Measurements from ENCODE around the gene TRAK2.

The TRAK2 gene

DNA sequence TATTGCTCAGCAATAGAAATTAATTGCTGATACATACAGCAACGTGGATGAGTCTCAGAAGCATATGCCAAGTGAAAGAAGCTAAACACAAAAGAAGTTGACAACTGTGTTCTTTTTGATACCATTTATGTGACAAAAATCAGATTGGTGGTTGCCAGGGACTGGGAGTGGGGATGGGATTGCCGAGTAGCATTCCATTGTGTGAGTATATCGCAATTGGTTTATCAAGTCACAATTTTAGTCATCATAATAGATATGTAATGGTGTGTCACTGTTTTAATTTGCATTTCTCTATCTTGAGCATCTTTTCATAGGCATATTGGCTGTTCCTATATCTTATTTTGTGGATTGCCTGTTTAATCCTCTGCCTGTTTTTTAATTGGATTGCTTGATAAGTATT lies 21.2 kb upstream of the TRAK2 start:
- Histone ChIP-seq H3K4me3 (ENCODE audit: low read depth, low read length) (no peak overlapping the region), H3K79me1 (ENCODE audit: low read length) (no peaks in the 10 kb centered on the region), H3K23ac (ENCODE audit: low read length) (no peak overlapping the region), H3K14ac (ENCODE audit: low read length) (no peak overlapping the region), H3K27ac (ENCODE audit: low read depth, low read length) (no peak overlapping the region), H2BK5ac (ENCODE audit: low read depth, low read length, poor library complexity) (no peak overlapping the region), H3K4me2 (ENCODE audit: low read length) (no peak overlapping the region), H3K9ac (ENCODE audit: low read length) (no peak overlapping the region), H2AFZ (ENCODE audit: insufficient read depth, low read length, poor library complexity) (no peak overlapping the region), H4K8ac (ENCODE audit: low read depth, low read length) (no peak overlapping the region), H3K4ac (ENCODE audit: low read depth, low read length) (no peak overlapping the region), H3K79me2 (ENCODE audit: control insufficient read depth, insufficient read depth, low read length, poor library complexity) (no peaks in the 10 kb centered on the region), H4K12ac (ENCODE audit: low read depth, low read length) (no peak overlapping the region), H3K4me1 (ENCODE audit: control insufficient read depth in 1 of 2, insufficient read depth in 2 of 2, low read length in 2 of 2) (no peaks in the 10 kb centered on the region), H3K27me3 (ENCODE audit: insufficient read depth, low read length) (no peaks in the 10 kb centered on the region), H2BK120ac (ENCODE audit: insufficient read depth, low read length, poor library complexity) (no peak overlapping the region), H2BK12ac (ENCODE audit: low read length) (no peak overlapping the region), H3K9me3 (ENCODE audit: insufficient read depth, low read depth, low read length) (no peaks in the 10 kb centered on the region), H3K36me3 (ENCODE audit: control insufficient read depth in 1 of 2, insufficient read depth in 2 of 2, low read length in 2 of 2) (peaks cover 2 to 3% of the 10 kb centered on the region in 2 experiments), H4K91ac (ENCODE audit: low read depth, low read length) (no peak overlapping the region), H3K18ac (ENCODE audit: low read length) (no peak overlapping the region), H2AK5ac (ENCODE audit: low read length) (no peak overlapping the region)
- DNase-seq, result no peak
- WGBS (ENCODE audit: extremely low coverage, insufficient coverage, insufficient read length), result no CpG with 5 or more reads among the region's 3 CpGs

DNA sequence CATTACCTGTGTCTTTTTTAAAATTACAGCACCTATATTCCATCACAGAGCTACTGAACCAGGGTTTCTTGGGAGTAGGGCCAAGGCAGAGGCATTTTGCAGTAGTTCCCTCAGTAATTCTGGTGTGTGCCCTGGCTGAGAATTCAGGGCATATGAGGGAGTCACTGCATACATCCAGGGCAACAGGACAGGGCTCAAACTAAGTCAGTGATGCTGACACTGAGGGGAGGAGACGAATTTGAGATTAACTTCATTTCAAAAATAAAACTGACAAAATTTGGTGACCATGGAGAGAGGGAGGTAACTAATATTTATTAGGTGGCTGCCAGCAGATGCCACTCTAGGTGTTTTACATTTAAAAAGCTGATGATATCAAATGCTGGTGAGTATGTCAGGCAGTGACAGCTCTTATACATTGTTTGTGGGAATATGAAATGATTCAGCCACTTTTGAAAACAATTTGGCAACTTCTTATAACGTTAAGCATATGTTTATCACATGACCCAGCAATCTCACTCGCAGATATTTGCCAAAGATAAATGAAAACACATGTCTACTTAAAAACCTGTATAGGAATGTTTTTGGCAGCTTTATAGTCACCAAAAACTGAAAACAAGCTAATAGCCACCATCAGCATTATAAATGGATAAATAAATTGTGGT lies 20.6 kb upstream of the TRAK2 start:
- no peak overlapping the region for H3K27ac ChIP-seq (ENCODE audit: low read depth, low read length)
- no peak overlapping the region for H3K9ac ChIP-seq (ENCODE audit: low read length)
- DNase-seq, result no peak
- no peak overlapping the region for H3K23ac ChIP-seq (ENCODE audit: low read length)
- H3K4me2 ChIP-seq (ENCODE audit: low read length), result no peak overlapping the region
- no peak overlapping the region for H3K18ac ChIP-seq (ENCODE audit: low read length)
- H4K91ac ChIP-seq (ENCODE audit: low read depth, low read length), result no peak overlapping the region
- no peaks in the 10 kb centered on the region for H3K27me3 ChIP-seq (ENCODE audit: insufficient read depth, low read length)
- no peaks in the 10 kb centered on the region for H3K79me1 ChIP-seq (ENCODE audit: low read length)
- peaks cover 2 to 3% of the 10 kb centered on the region in 2 experiments for H3K36me3 ChIP-seq (ENCODE audit: control insufficient read depth in 1 of 2, insufficient read depth in 2 of 2, low read length in 2 of 2)
- H3K4ac ChIP-seq (ENCODE audit: low read depth, low read length), result no peak overlapping the region
- no peaks in the 10 kb centered on the region for H3K4me1 ChIP-seq (ENCODE audit: control insufficient read depth in 1 of 2, insufficient read depth in 2 of 2, low read length in 2 of 2)
- H4K8ac ChIP-seq (ENCODE audit: low read depth, low read length), result no peak overlapping the region
- no peak overlapping the region for H2BK12ac ChIP-seq (ENCODE audit: low read length)
- H3K4me3 ChIP-seq (ENCODE audit: low read depth, low read length), result no peak overlapping the region
- H3K79me2 ChIP-seq (ENCODE audit: control insufficient read depth, insufficient read depth, low read length, poor library complexity), result no peaks in the 10 kb centered on the region
- no peak overlapping the region for H2AK5ac ChIP-seq (ENCODE audit: low read length)
- no peak overlapping the region for H4K12ac ChIP-seq (ENCODE audit: low read depth, low read length)
- no peak overlapping the region for H2BK120ac ChIP-seq (ENCODE audit: insufficient read depth, low read length, poor library complexity)
- H2AFZ ChIP-seq (ENCODE audit: insufficient read depth, low read length, poor library complexity), result no peak overlapping the region
- WGBS (ENCODE audit: extremely low coverage, insufficient coverage, insufficient read length), result no CpG with 5 or more reads among the region's 3 CpGs
- no peak overlapping the region for H2BK5ac ChIP-seq (ENCODE audit: low read depth, low read length, poor library complexity)
- H3K14ac ChIP-seq (ENCODE audit: low read length), result no peak overlapping the region
- no peaks in the 10 kb centered on the region for H3K9me3 ChIP-seq (ENCODE audit: insufficient read depth, low read depth, low read length)

DNA sequence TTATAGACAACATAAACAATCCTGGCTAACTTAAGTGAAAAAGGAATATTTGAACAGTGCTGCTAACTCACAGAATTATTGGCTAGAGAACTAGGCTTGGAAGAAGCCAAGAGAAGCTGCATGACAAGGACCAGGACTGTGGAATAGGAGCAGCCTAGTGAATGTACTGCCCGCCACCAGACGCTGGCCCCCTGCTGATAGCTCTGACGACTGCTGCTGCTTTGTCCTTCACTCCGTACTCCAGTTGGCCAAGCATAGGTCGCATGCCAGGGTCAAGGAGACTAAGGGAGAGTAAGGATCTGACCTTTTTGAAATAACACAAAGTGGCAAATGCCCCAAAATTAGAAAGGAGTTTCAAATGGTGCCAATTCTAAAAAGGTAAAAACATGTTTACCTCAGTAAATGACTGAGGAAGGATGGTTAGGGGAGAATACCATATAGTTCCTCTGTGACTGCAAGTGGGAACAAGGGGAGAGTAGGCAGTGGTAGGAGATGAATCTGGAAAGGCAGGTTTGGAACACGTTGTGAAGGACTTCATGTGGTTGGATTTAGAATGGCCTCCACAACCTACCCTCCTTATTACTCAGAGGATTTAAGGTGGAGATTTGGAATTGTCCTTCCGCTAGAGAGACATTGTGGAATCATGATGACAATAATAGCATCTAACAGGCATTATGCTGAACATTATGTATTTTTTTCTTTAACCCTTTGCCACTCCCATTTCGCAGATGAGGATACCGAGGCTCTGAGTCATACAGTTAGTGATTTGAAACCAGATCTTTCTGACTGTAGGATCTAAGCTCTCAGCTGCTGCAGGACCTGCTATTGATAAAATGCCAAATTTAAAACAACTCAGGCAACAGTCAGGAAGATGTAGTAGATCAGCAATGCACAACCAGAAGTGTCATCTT lies 19.8 kb upstream of the TRAK2 start:
- WGBS (ENCODE audit: extremely low coverage, insufficient coverage, insufficient read length), result no CpG with 5 or more reads among the region's 9 CpGs

DNA sequence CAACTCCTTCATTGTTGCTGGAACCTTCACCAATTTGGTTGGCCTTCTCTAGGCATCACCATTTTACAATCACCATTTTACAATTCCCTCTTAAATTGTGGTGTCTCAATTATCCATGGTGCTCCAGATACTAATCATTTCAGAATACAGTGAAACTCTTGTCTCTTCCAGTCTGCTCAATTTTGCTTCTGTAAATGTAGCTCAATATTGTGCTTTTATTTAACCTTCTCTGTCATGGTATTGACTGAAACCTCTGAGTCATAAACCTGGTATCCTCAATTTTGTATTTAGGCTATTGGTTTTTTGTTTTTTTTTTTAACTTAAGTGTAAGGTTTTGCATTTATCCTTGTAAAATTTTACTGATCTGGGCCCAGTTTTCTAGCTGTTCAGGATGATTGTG lies 16.4 kb upstream of the TRAK2 start:
- Histone ChIP-seq H3K27ac (ENCODE audit: low read depth, low read length) (no peak overlapping the region), H4K8ac (ENCODE audit: low read depth, low read length) (no peak overlapping the region), H3K4ac (ENCODE audit: low read depth, low read length) (no peak overlapping the region), H3K18ac (ENCODE audit: low read length) (no peak overlapping the region), H3K14ac (ENCODE audit: low read length) (no peak overlapping the region), H4K12ac (ENCODE audit: low read depth, low read length) (no peak overlapping the region), H3K36me3 (ENCODE audit: control insufficient read depth in 1 of 2, insufficient read depth in 2 of 2, low read length in 2 of 2) (peaks cover 7 to 8% of the 10 kb centered on the region in 2 experiments), H3K4me3 (ENCODE audit: low read depth, low read length) (no peak overlapping the region), H2BK120ac (ENCODE audit: insufficient read depth, low read length, poor library complexity) (no peak overlapping the region), H2AK5ac (ENCODE audit: low read length) (no peak overlapping the region), H4K91ac (ENCODE audit: low read depth, low read length) (no peak overlapping the region), H3K9me3 (ENCODE audit: insufficient read depth, low read depth, low read length) (no peaks in the 10 kb centered on the region), H3K9ac (ENCODE audit: low read length) (no peak overlapping the region), H3K79me2 (ENCODE audit: control insufficient read depth, insufficient read depth, low read length, poor library complexity) (no peaks in the 10 kb centered on the region), H2BK12ac (ENCODE audit: low read length) (no peak overlapping the region), H2AFZ (ENCODE audit: insufficient read depth, low read length, poor library complexity) (no peak overlapping the region), H3K4me1 (ENCODE audit: control insufficient read depth in 1 of 2, insufficient read depth in 2 of 2, low read length in 2 of 2) (no peaks in the 10 kb centered on the region), H3K27me3 (ENCODE audit: insufficient read depth, low read length) (no peaks in the 10 kb centered on the region), H3K79me1 (ENCODE audit: low read length) (no peaks in the 10 kb centered on the region), H3K23ac (ENCODE audit: low read length) (no peak overlapping the region), H3K4me2 (ENCODE audit: low read length) (no peak overlapping the region), H2BK5ac (ENCODE audit: low read depth, low read length, poor library complexity) (no peak overlapping the region)
- DNase-seq, result no peak

More for the DNA sequence above, 19.8 kb upstream of the TRAK2 start:
- H3K9ac ChIP-seq (ENCODE audit: low read length), result no peak overlapping the region
- H3K27me3 ChIP-seq (ENCODE audit: insufficient read depth, low read length), result no peaks in the 10 kb centered on the region
- H3K18ac ChIP-seq (ENCODE audit: low read length), result no peak overlapping the region
- no peak overlapping the region for H2AFZ ChIP-seq (ENCODE audit: insufficient read depth, low read length, poor library complexity)
- H4K8ac ChIP-seq (ENCODE audit: low read depth, low read length), result no peak overlapping the region
- H3K27ac ChIP-seq (ENCODE audit: low read depth, low read length), result no peak overlapping the region
- H3K79me2 ChIP-seq (ENCODE audit: control insufficient read depth, insufficient read depth, low read length, poor library complexity), result no peaks in the 10 kb centered on the region
- peaks cover 2 to 3% of the 10 kb centered on the region in 2 experiments for H3K36me3 ChIP-seq (ENCODE audit: control insufficient read depth in 1 of 2, insufficient read depth in 2 of 2, low read length in 2 of 2)
- H2AK5ac ChIP-seq (ENCODE audit: low read length), result no peak overlapping the region
- no peak overlapping the region for H3K23ac ChIP-seq (ENCODE audit: low read length)
- H3K79me1 ChIP-seq (ENCODE audit: low read length), result no peaks in the 10 kb centered on the region
- no peak overlapping the region for H3K14ac ChIP-seq (ENCODE audit: low read length)
- H3K4me1 ChIP-seq (ENCODE audit: control insufficient read depth in 1 of 2, insufficient read depth in 2 of 2, low read length in 2 of 2), result no peaks in the 10 kb centered on the region
- no peak overlapping the region for H2BK5ac ChIP-seq (ENCODE audit: low read depth, low read length, poor library complexity)
- no peak overlapping the region for H2BK120ac ChIP-seq (ENCODE audit: insufficient read depth, low read length, poor library complexity)
- H3K4ac ChIP-seq (ENCODE audit: low read depth, low read length), result no peak overlapping the region
- H4K91ac ChIP-seq (ENCODE audit: low read depth, low read length), result no peak overlapping the region
- H3K4me3 ChIP-seq (ENCODE audit: low read depth, low read length), result no peak overlapping the region
- H3K9me3 ChIP-seq (ENCODE audit: insufficient read depth, low read depth, low read length), result no peaks in the 10 kb centered on the region
- DNase-seq, result no peak
- no peak overlapping the region for H2BK12ac ChIP-seq (ENCODE audit: low read length)
- no peak overlapping the region for H3K4me2 ChIP-seq (ENCODE audit: low read length)
- H4K12ac ChIP-seq (ENCODE audit: low read depth, low read length), result no peak overlapping the region
